ENCODE measurements around the gene CLC.
"Not testable (repeated sequence)": the region's sequence is repeated elsewhere in the genome, so short reads cannot be mapped to it uniquely, and the experiment has no call there.

Gene CLC

GRCh38 chr19:39737891-39738290, at the start of gene CLC:
Gene CLC, minus strand, starts transcription at chr19:39738029. Its CDS starts 77 bp downstream, at chr19:39737952.
- no peak for DNase-seq

DNA sequence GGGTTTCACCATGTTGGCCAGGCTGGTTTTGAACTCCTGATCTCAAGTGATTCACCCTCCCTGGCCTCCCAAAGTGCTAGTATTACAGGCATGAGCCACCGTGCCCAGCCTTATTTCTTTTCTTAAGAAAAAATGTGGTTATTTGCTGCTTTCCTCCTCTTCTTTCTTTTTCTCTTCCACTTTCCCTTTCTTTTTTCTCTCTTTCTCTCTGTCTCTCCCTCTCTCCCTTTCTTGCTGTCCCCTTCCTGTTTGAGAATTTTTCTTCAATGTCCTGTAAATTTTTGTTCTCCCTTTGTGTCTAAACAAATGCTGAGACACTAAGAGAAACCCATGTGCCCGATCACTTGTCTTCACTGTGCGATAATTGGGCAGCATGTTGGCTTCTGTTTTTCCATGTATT, 43.1 kb upstream of the CLC start:
- DNase-seq, result no peak

DNA sequence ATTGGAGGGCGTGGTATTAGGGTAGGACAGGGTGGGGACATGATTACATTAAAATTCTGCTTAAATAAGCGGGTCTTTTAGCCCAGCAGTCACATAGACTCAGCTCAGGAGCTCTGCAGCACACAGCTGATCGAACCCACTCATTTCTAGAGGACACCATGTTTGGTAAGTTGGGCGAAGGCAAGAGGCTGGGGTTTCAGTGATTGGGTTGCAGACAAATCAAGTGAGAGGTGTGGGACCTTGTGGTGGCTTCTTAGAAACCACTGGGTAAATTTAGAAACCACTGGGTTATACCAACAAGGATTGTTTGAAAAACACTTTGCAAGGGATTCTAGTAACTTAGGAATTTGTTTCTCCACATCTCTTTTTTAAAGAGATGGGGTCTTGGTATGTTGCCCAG, 40.9 kb upstream of the CLC start, which contains the start of gene LEUTX:
Gene LEUTX (plus strand): TSS at position 92 of the 400 bp plus-strand sequence. CDS start 67 bp downstream, at position 159.
- no peak for DNase-seq

- no peak for DNase-seq
Observed at GRCh38 chr19:39768786-39769185, 31.0 kb upstream of the CLC start.

DNA sequence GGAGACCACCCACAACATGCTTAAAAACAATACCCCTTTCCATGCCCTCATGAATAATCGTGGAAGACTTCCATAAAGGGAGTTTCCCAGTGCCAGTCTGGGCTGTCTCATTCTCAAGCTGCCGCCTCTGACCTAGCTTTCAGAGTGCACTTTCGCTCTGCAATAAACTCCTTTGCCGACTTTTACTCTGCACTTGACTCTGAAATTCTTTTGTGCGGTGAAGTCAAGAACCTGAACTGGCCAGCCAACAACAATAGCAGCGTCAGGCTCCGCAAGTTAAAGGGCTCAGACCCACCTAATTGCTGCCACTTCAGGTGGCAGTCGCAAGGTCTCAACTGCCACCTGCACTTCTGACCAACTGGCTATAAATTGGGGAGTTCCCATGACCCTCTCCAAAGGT, 30.5 kb upstream of the CLC start:
- peak in 1 of 2 experiments; percentile 5 for DNase-seq

GRCh38 chr19:39765091-39766076, 27.6 kb upstream of the CLC start:
- DNase-seq, result peak in 1 of 2 experiments; percentile 11

GRCh38 chr19:39761851-39762250, 24.0 kb upstream of the CLC start:
- not testable (repeated sequence) for DNase-seq

DNA sequence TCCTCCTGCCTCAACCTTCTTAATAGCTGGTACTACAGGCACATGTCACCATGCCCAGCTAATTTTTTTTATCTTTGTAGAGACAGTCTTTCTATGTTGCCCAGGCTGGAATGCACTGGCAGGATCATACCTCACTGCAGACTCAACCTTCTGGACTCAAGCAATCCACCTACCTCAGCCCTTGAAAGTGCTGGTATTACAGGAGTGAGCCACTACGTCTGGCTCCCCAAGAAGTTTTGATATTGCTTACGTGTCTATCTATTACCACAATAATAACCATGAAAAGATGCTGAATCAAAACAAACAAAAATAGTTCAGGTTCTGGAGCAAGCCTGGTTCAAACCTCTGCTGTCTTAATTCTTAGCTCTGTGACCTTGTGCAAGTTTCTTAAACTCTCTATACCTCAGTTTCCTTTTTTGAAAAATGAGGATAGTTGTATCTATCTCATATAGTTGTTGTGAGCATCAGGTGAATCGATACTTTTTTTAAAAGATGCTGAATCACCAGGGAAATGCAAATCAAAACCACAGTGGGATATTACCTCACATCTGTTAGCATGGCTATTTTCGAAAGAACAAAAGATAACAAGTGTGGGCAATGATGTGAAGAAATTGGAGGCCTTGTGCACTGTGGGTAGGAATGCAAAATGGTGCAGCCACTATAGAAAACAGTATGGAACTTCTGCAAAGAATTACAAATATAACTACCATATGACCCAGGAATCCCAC, 21.8 kb upstream of the CLC start:
- no peak for DNase-seq

- DNase-seq, result no peak
Observed at GRCh38 chr19:39754971-39755370, 17.1 kb upstream of the CLC start.

- DNase-seq, result no peak
Observed at GRCh38 chr19:39754544-39754943, 16.7 kb upstream of the CLC start.

GRCh38 chr19:39752795-39753194, 15.0 kb upstream of the CLC start:
- DNase-seq, result no peak

- no peak for DNase-seq
Observed at GRCh38 chr19:39752390-39752789, 14.6 kb upstream of the CLC start.

DNA sequence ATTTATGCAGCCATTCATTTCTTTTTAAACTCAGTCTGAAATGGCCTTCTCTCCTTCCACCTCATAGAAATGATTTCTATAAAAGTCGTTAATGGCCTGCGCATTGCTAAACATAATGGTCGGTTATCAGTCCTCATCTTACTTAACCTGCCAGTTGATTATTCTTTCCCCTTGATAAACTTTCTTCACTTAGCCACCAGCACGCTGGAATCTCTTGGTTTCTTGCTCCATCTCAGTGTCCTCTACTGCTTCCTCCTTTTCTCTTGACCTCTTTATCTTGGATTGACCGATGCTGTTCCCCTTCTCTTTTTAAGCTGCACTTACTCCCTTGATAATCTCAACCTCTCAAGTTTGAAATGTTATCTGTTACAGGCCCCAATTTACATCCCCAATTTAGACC, 12.2 kb upstream of the CLC start:
- DNase-seq, result no peak

DNA sequence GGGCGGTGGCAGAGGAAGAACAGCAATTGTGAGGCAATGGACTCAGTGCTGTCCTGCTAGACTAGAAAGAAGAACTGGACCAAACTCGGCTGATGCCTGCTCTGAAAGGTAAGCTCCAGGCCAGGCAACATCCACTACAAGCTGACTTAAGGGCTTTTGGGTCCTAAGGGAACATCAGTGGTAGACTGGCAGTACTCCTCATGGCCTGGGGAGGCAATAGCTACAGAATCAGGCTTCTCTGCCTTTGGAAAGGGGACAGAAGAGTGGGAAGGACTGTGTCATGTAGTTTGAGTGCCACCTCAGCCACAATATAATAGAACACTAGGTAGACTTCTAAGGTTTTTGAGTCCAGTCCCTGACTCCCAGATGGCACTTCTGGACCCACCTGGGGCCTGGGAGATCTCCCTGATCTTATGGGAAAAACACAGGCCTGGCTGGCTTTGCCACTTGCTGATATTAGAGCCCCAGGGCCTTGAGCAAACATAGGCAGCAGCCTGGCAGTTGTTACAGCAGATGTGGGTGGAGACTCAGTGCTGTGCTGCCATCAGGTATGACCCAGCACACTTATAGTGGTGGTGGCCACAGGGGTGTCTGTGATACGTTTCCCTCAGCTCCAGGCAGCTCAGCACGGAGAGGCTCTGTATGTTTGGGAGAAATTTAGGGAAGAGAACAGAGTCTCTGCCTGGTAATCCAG, 9.2 kb upstream of the CLC start:
- DNase-seq, result no peak

DNA sequence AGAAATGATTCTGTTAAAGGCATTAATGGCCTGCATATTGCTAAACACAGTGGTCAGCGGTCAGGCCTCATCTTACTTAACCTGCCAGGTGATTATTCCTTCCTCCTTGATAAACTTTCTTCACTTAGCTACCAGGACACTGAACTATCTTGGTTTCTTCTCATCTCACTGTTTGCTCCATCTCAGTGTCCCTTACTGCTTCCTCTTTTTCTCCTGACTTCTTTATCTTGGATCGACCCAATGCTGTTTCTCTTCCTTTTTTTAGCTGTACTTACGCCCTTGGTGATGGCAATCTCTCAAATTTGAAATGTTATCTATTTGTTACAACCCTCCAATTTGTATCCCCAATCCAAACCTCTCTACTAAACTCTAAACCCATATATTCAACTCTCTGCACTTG, 7.8 kb upstream of the CLC start:
- no peak for DNase-seq

DNA sequence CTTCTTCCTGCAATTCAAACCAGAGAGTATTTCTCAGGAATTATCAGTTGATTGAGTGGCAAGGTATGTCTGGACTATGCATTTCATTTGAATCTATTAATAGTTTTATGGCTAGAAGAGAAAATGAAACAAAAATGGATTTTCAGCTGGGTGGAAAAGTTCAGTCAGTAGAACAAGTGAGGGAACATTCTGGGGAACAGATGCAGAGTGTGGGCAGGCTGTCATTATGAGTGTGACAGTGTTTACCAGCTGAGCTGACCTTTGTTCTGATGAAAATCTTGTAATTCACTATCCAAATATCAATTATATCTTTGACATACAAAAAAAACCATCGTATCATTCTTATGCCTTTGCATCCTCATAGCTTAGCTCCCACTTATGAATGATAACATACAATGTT, 2.6 kb upstream of the CLC start:
- DNase-seq, result no peak

- no peak for DNase-seq
Observed at GRCh38 chr19:39738814-39739213, 985 bp upstream of the CLC start.

DNA sequence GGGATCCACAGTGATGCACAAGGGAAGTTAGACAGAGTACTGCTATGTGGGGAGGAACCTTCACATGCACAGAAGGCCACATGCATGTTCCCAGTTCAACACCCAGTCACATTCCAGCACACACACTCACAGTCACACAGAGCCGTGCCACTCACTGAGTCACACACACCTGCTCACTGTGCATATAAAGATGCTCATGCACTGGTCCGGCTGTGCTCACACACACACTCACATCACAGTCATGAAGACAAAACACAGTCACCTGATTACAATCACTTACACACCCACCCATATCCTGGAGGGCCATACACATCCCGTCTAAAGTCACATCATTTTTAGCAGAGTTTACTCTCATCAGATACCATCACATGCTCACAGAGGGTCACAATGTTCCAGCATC, 478 bp downstream of the CLC start:
- DNase-seq, result no peak

DNA sequence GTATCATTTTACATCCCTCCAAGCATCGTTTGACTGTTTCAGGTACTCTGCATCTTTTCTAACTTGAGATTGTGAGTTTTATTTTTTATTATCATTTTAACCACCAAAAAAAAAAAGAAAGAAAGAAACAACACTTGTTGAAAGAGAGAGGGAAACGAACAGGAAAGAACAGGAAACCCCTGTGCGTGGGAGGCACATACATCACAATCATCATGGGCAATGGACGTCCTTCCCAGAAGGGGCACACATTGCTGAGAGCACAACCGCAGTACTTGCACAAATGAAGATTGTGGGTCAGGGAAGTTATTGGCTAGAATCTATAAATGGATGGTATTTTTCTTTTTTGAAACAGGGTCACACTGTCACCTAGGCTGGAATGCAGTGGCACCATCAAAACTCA, 1.7 kb downstream of the CLC start:
- no peak for DNase-seq

DNA sequence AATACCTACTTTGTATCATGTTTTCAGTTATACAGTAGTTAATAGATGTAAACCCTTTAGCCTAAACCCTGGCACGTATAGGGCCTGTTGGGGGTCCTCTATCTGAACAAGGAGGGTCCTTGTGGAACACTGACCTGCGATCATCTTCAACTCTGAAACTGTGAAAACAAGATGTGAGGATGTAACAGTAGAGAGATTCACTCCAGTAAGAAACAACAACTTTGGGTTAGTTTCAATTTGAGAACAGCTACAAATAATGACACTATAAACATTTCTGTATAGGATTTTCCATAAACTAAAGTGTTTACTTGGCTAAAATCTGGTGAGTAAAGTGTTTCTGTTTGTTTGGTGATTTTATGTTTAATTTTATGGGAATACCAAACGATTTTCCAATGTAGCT, 2.1 kb downstream of the CLC start:
- no peak for DNase-seq

GRCh38 chr19:39733841-39734240, 4.0 kb downstream of the CLC start:
- DNase-seq, result no peak

DNA sequence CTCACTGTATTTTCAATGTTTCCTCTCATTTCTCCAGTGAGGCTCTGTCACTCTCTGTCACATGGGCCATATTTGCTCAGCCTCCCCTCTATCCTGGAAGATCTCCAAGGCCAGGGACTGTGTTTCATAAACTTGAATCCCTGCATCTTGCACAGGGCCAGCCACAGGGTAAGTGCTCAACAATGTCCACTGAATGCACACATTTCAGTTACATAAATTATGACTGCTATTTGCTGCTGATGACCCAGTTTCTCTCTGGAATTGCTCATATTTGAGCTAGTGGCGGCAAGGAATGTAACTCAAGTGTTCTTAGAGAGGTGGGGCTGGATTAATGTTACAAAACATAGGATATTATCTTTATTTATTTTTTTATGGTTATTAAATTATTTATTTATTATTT, 6.1 kb downstream of the CLC start:
- DNase-seq, result no peak

DNA sequence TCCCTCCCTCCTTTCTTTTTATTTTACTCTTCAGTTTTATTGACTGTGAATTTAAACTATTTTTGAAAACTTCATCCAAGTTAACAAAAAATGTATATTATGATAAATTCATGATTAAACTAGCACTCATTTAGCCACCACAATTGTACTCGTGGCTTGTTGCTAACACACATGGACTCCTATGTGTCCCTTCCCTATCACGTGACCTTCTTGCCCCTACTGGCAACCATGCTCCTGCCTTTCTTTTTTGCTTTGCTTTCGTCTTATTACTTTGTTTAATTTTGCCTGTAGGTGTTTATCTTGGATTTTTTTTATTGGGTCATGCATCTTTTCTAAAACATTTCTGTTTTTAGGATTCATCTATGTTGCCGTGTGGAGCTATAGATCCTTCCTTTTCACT, 8.2 kb downstream of the CLC start:
- no peak for DNase-seq

Measured in NCI-H187 (cell line).